Neural cell (in vitro differentiated cells): ENCODE measurements around the gene CORO2A. TPM values are rescaled to one million over a fixed set of nuclear protein-coding genes. Genes with fewer than 3 reads are reported as not detected.

ENCODE experiments used
- H2AFZ ChIP-seq: fragments of 200-600, 300-800 bp; sonication (generic), shearing (Covaris generic); 2 replicates; pipeline ENCODE4 v1.6.0; 2014; ENCODE audit warnings: low read depth, mild to moderate bottlenecking, antibody characterized with exemption, low read length, moderate library complexity
- H3F3A ChIP-seq: fragments of 200-600 bp; shearing (Covaris generic); 2 replicates; pipeline ENCODE4 v1.6.1; 2016; ENCODE audit warnings: mild to moderate bottlenecking, moderate library complexity, mixed read lengths, antibody characterized with exemption, low read length; ENCODE audit not compliant: insufficient read depth, poor library complexity, severe bottlenecking
- H3K27ac ChIP-seq: fragments of 200-600, 300-800 bp; sonication (generic), shearing (Covaris generic); 2 replicates; pipeline ENCODE4 v1.5.1; 2014; ENCODE audit warnings: mild to moderate bottlenecking, low read length, moderate library complexity
- H3K27me3 ChIP-seq: fragments of 300-800, 200-600 bp; sonication (generic), shearing (Covaris generic); 2 replicates; pipeline ENCODE4 v1.6.0; 2014; ENCODE audit warnings: mild to moderate bottlenecking, low read depth, low read length, moderate library complexity; ENCODE audit not compliant: insufficient read depth
- H3K36me3 ChIP-seq: fragments of 300-800, 200-600 bp; sonication (generic), shearing (Covaris generic); 2 replicates; pipeline ENCODE4 v1.5.1; 2014; ENCODE audit warnings: mild to moderate bottlenecking, antibody characterized with exemption, low read length, moderate library complexity; ENCODE audit not compliant: insufficient read depth
- H3K4me2 ChIP-seq: fragments of 300-800, 200-600 bp; sonication (generic), shearing (Covaris generic); 2 replicates; pipeline ENCODE4 v1.6.0; 2014; ENCODE audit warnings: mild to moderate bottlenecking, low read length
- H3K4me3 ChIP-seq: fragments of 300-800, 200-600 bp; sonication (generic), shearing (Covaris generic); 2 replicates; pipeline ENCODE4 v1.5.1; 2014; ENCODE audit warnings: mild to moderate bottlenecking, low read length, moderate library complexity
- H3K79me2 ChIP-seq: fragments of 200-600 bp; shearing (Covaris generic); replicated peaks from 2 replicates; pipeline ENCODE4 v1.6.0; 2014; ENCODE audit warnings: mild to moderate bottlenecking, low read length, moderate library complexity; ENCODE audit not compliant: insufficient read depth
- H3K9ac ChIP-seq: fragments of 300-800, 200-600 bp; sonication (generic), shearing (Covaris generic); 2 replicates; pipeline ENCODE4 v1.6.1; 2016; ENCODE audit warnings: mild to moderate bottlenecking, low read length, mixed read lengths
- H3K9me2 ChIP-seq: fragments of 200-600 bp; shearing (Covaris generic); 2 replicates; pipeline ENCODE4 v1.6.1; 2016; ENCODE audit warnings: mild to moderate bottlenecking, low read length, mixed read lengths; ENCODE audit not compliant: insufficient read depth
- H3K9me3 ChIP-seq: fragments of 200-600, 300-800 bp; sonication (generic), shearing (Covaris generic); 2 replicates; pipeline ENCODE4 v1.6.1; 2016; ENCODE audit warnings: mild to moderate bottlenecking, mixed run types, low read length, moderate library complexity, mixed read lengths
- H4K20me1 ChIP-seq: fragments of 200-600 bp; shearing (Covaris generic); 2 replicates; pipeline ENCODE4 v1.6.1; 2016; ENCODE audit warnings: mild to moderate bottlenecking, mixed run types; ENCODE audit not compliant: insufficient read depth
- CTCF ChIP-seq: fragments of 450-650 bp; IDR thresholded peaks from 2 replicates; pipeline ENCODE4 v1.5.1; 2014; ENCODE audit warnings: antibody characterized with exemption, mild to moderate bottlenecking, moderate library complexity; ENCODE audit not compliant: poor library complexity, severe bottlenecking
- EP300 ChIP-seq: fragments of 450-650 bp; conservative IDR thresholded peaks from 2 replicates; pipeline ENCODE4 v1.6.1; 2014; ENCODE audit warnings: antibody characterized with exemption, mild to moderate bottlenecking, moderate library complexity; ENCODE audit not compliant: poor library complexity, severe bottlenecking
- EZH2 ChIP-seq: fragments of 200-600, 300-800 bp; shearing (Covaris generic), sonication (generic); IDR thresholded peaks from 2 replicates; pipeline ENCODE4 v1.6.1; 2014; ENCODE audit warnings: antibody characterized with exemption, low read length, borderline replicate concordance, mild to moderate bottlenecking; ENCODE audit not compliant: insufficient read depth, poor library complexity, severe bottlenecking
- MXI1 ChIP-seq: fragments of 450-650 bp; conservative IDR thresholded peaks from 2 replicates; pipeline ENCODE4 v1.6.1; 2014; ENCODE audit warnings: antibody characterized with exemption, mild to moderate bottlenecking; ENCODE audit not compliant: poor library complexity, severe bottlenecking
- POLR2AphosphoS5 ChIP-seq: IDR thresholded peaks from 2 replicates; pipeline ENCODE4 v1.6.1; 2012
- RAD21 ChIP-seq: fragments of 450-650 bp; conservative IDR thresholded peaks from 2 replicates; pipeline ENCODE4 v1.6.1; 2014; ENCODE audit warnings: antibody characterized with exemption, mild to moderate bottlenecking, moderate library complexity
- REST ChIP-seq: IDR thresholded peaks from 2 replicates; pipeline ENCODE4 v1.6.1; 2012; ENCODE audit warnings: borderline replicate concordance
- SMC3 ChIP-seq: fragments of 450-650 bp; conservative IDR thresholded peaks from 2 replicates; pipeline ENCODE4 v1.6.1; 2014; ENCODE audit warnings: antibody characterized with exemption, mild to moderate bottlenecking, moderate library complexity; ENCODE audit not compliant: poor library complexity
- TAF1 ChIP-seq: IDR thresholded peaks from 2 replicates; pipeline ENCODE4 v1.6.1; 2012; ENCODE audit warnings: low read depth
- polyA plus RNA-seq: library from polyadenylated mRNA; depleted of rRNA; stranded (reverse); fragments of >200 nt; gene quantifications from 2 replicates; pipeline ENCODE4 v1.2.3, GENCODE V29; 2014

CORO2A gene
- polyA plus RNA-seq, 1 donor from 2014 or later: 1.9 TPM

GRCh38 chr9:98219364-98219716 lies 26.9 kb upstream of the CORO2A start:
- H3K36me3 ChIP-seq: no peaks in the 10 kb centered on the region
- H3K79me2 ChIP-seq: no peaks in the 10 kb centered on the region
- no peak overlapping the region for H2AFZ ChIP-seq
- no peak overlapping the region for H3K4me3 ChIP-seq
- no peaks in the 10 kb centered on the region for H3K27me3 ChIP-seq
- H4K20me1 ChIP-seq: no peaks in the 10 kb centered on the region
- H3K4me2 ChIP-seq: no peak overlapping the region
- H3K9ac ChIP-seq: no peak overlapping the region
- TF ChIP-seq RAD21: no peak
- no peaks in the 10 kb centered on the region for H3F3A ChIP-seq
- H3K27ac ChIP-seq: no peak overlapping the region
- H3K9me3 ChIP-seq: no peaks in the 10 kb centered on the region
- H3K9me2 ChIP-seq: no peaks in the 10 kb centered on the region

- H3K27me3 ChIP-seq: no peaks in the 10 kb centered on the region
- no peak overlapping the region for H3K4me3 ChIP-seq
- H3K9ac ChIP-seq: no peak overlapping the region
- no peaks in the 10 kb centered on the region for H4K20me1 ChIP-seq
- no peaks in the 10 kb centered on the region for H3K36me3 ChIP-seq
- no peaks in the 10 kb centered on the region for H3K79me2 ChIP-seq
- H3K9me3 ChIP-seq: no peaks in the 10 kb centered on the region
- no peaks in the 10 kb centered on the region for H3K9me2 ChIP-seq
- H3K27ac ChIP-seq: no peak overlapping the region
- H3K4me2 ChIP-seq: no peak overlapping the region
- no peaks in the 10 kb centered on the region for H3F3A ChIP-seq
- H2AFZ ChIP-seq: no peak overlapping the region
- TF ChIP-seq POLR2AphosphoS5 (no peak), EP300 (no peak), TAF1 (no peak), REST (no peak), EZH2 (no peak), RAD21 (no peak), MXI1 (no peak), SMC3 (no peak), CTCF (no peak)
These were observed 26.3 kb upstream of the CORO2A start for GRCh38 chr9:98218562-98219363.
